Natural killer cell (primary cell): ENCODE results near the gene QRFP. TPM values are rescaled to one million over a fixed set of nuclear protein-coding genes. Genes with fewer than 3 reads are reported as not detected.

Experiments used
- ATAC-seq, 3 donors: fragments of 150-1000 bp in 2 of 3; fragments of 200-7000 bp in 1 of 3; cut with Tn5 transposase; 1 replicate in 1 of 3; 2 replicates in 2 of 3; pipeline ENCODE4 v1.10.0; 2021; ENCODE audit warnings: mild to moderate bottlenecking in 2 of 3, moderate library complexity in 2 of 3
- DNase-seq, 2 donors: peaks; one replicate each; pipeline versions ENCODE4 v3.0.0 to v3.0.0-alpha.2; 2013 to 2021; ENCODE audit warnings: mixed read lengths in 1 of 2
- H3K27ac ChIP-seq: one replicate; pipeline ENCODE4 v1.5.1; 2013; ENCODE audit warnings: mild to moderate bottlenecking, low read length
- H3K27me3 ChIP-seq: one replicate; pipeline ENCODE4 v1.6.1; 2013; ENCODE audit warnings: low read length; ENCODE audit not compliant: control insufficient read depth, insufficient read depth
- H3K36me3 ChIP-seq: one replicate; pipeline ENCODE4 v1.6.1; 2013; ENCODE audit warnings: low read length; ENCODE audit not compliant: control insufficient read depth, insufficient read depth
- H3K4me1 ChIP-seq: one replicate; pipeline ENCODE4 v1.6.1; 2013; ENCODE audit warnings: low read length; ENCODE audit not compliant: control insufficient read depth, insufficient read depth
- H3K4me3 ChIP-seq: one replicate; pipeline ENCODE4 v1.5.1; 2013; ENCODE audit warnings: low read length
- H3K9me3 ChIP-seq: one replicate; pipeline ENCODE4 v1.6.1; 2013; ENCODE audit warnings: low read length; ENCODE audit not compliant: control insufficient read depth, insufficient read depth
- H3K27ac Mint-ChIP-seq, 2 donors: one replicate each; pipeline ENCODE4 v1.8.0; 2022; ENCODE audit warnings: mild to moderate bottlenecking in 2 of 2, mixed read lengths in 2 of 2, moderate library complexity in 1 of 2
- H3K27me3 Mint-ChIP-seq, 2 donors: one replicate each; pipeline ENCODE4 v1.8.0; 2022; ENCODE audit warnings: low read depth in 2 of 2, mixed read lengths in 2 of 2
- H3K36me3 Mint-ChIP-seq: one replicate; pipeline ENCODE4 v1.8.0; 2022; ENCODE audit warnings: mixed read lengths
- H3K4me1 Mint-ChIP-seq, 2 donors: one replicate each; pipeline ENCODE4 v1.8.0; 2022; ENCODE audit warnings: mixed read lengths in 2 of 2
- H3K4me3 Mint-ChIP-seq: one replicate; pipeline ENCODE4 v1.8.0; 2022; ENCODE audit warnings: mild to moderate bottlenecking, moderate library complexity, mixed read lengths
- H3K9me3 Mint-ChIP-seq, 2 donors: one replicate each; pipeline ENCODE4 v1.8.0; 2022; ENCODE audit warnings: mixed read lengths in 2 of 2
- CTCF ChIP-seq: fragments of 200-600 bp; IDR thresholded peaks from one replicate; pipeline ENCODE4 v1.8.0; 2022; ENCODE audit warnings: antibody characterized with exemption
- WGBS: methylation state at CpG from one replicate; pipeline ENCODE4 v1.1.7; 2013; ENCODE audit warnings: missing lambda C conversion rate; ENCODE audit not compliant: insufficient coverage; 5-methylcytosine and 5-hydroxymethylcytosine counted together
- intact Hi-C: fragments of 100-400 bp; cut with micrococcal nuclease; formaldehyde crosslinking; loops from one replicate; pipeline ENCODE4 v1.14.2; 2022
- total RNA-seq, 4 donors: library from RNA; stranded (reverse); fragments of 120-200 nt in 1 of 4; gene quantifications; one replicate each; pipeline versions ENCODE4 v1.2.3 to v1.2.4, GENCODE V29; 2013 to 2022

Gene QRFP
- total RNA-seq, 3 donors from 2014 or later (not counting 1 experiment from before 2014, with no cell fraction given) = not detected

- no peak overlapping the region for H3K27ac ChIP-seq
- Mint-ChIP-seq H3K9me3 (no peaks in the 10 kb centered on the region), H3K4me3 (no peak overlapping the region), H3K27ac (no peak overlapping the region), H3K36me3 (no peaks in the 10 kb centered on the region), H3K4me1 (no peaks in the 10 kb centered on the region), H3K27me3 (no peaks in the 10 kb centered on the region)
- peaks cover 3% of the 10 kb centered on the region for H3K36me3 ChIP-seq
- ATAC-seq (no peak), DNase-seq (no peak)
- intact Hi-C loops = no loop called here
- TF ChIP-seq CTCF = no peak
- peaks cover 9% of the 10 kb centered on the region for H3K4me1 ChIP-seq
- WGBS = 91% methylated on average over 9 of the region's 9 CpGs
- H3K27me3 ChIP-seq = no peaks in the 10 kb centered on the region
- H3K4me3 ChIP-seq = no peak overlapping the region
- H3K9me3 ChIP-seq = no peaks in the 10 kb centered on the region
Observed at GRCh38 chr9:130895038-130895437, 1.6 kb downstream of the QRFP start.

GRCh38 chr9:130894546-130894945 is 2.1 kb downstream of the QRFP start:
- Mint-ChIP-seq H3K27ac (no peak overlapping the region), H3K9me3 (no peaks in the 10 kb centered on the region), H3K36me3 (no peaks in the 10 kb centered on the region), H3K4me1 (no peaks in the 10 kb centered on the region), H3K27me3 (no peaks in the 10 kb centered on the region), H3K4me3 (no peak overlapping the region)
- peaks cover 9% of the 10 kb centered on the region for H3K4me1 ChIP-seq
- no peaks in the 10 kb centered on the region for H3K27me3 ChIP-seq
- WGBS = 96% methylated on average over 7 of the region's 7 CpGs
- no peak overlapping the region for H3K4me3 ChIP-seq
- no peak overlapping the region for H3K27ac ChIP-seq
- H3K36me3 ChIP-seq = peaks cover 5% of the 10 kb centered on the region
- no peak for ATAC-seq
- no peaks in the 10 kb centered on the region for H3K9me3 ChIP-seq
- no peak for TF ChIP-seq CTCF
- intact Hi-C loops = no loop called here
- no peak for DNase-seq

GRCh38 chr9:130893341-130894101 is 3.1 kb downstream of the QRFP start:
- H3K27me3 ChIP-seq = no peaks in the 10 kb centered on the region
- Mint-ChIP-seq H3K4me1 (no peaks in the 10 kb centered on the region), H3K27me3 (no peaks in the 10 kb centered on the region), H3K27ac (no peak overlapping the region), H3K36me3 (no peaks in the 10 kb centered on the region), H3K4me3 (no peak overlapping the region), H3K9me3 (no peaks in the 10 kb centered on the region)
- H3K4me1 ChIP-seq = peaks cover 9% of the 10 kb centered on the region
- H3K36me3 ChIP-seq = peaks cover 8% of the 10 kb centered on the region
- ATAC-seq (no peak), DNase-seq (no peak)
- 57% methylated on average over 34 of the region's 34 CpGs for WGBS
- H3K9me3 ChIP-seq = no peaks in the 10 kb centered on the region
- no peak overlapping the region for H3K4me3 ChIP-seq
- no peak for TF ChIP-seq CTCF
- H3K27ac ChIP-seq = no peak overlapping the region
- intact Hi-C loops = no loop called here
